HL-60 (cell line): Measurements from ENCODE around the gene DPPA5.

Source experiments
- DNase-seq, 2 experiments: peaks; one replicate each; pipeline ENCODE4 v3.0.0-alpha.2; 2010 to 2020; ENCODE audit warnings: low read depth in 1 of 2, low spot score in 1 of 2
- H3K27ac ChIP-seq: fragments of 250-450 bp; sonication (Bioruptor Pico); replicated peaks from 2 replicates; pipeline ENCODE4 v1.5.1; 2020; ENCODE audit warnings: mild to moderate bottlenecking, moderate library complexity
- H3K27me3 ChIP-seq: fragments of 250-450 bp; sonication (Bioruptor Pico); 2 replicates; pipeline ENCODE4 v1.5.1; 2021; ENCODE audit warnings: mild to moderate bottlenecking, moderate library complexity; ENCODE audit not compliant: insufficient read depth, poor library complexity, severe bottlenecking
- H3K4me3 ChIP-seq: replicated peaks from 2 replicates; pipeline ENCODE4 v1.5.1; 2011; ENCODE audit warnings: mild to moderate bottlenecking, control low read depth, low read length; ENCODE audit not compliant: insufficient read depth
- CTCF ChIP-seq: IDR thresholded peaks from one replicate; pipeline ENCODE4 v1.5.1; 2011; ENCODE audit warnings: low read length, control low read depth, inconsistent platforms; ENCODE audit not compliant: insufficient read depth
- GABPA ChIP-seq: IDR thresholded peaks from 2 replicates; pipeline ENCODE4 v1.6.1; 2012; ENCODE audit warnings: low read depth
- POLR2AphosphoS5 ChIP-seq: IDR thresholded peaks from 2 replicates; pipeline ENCODE4 v1.6.1; 2012; ENCODE audit warnings: low read depth
- REST ChIP-seq: IDR thresholded peaks from 2 replicates; pipeline ENCODE4 v1.6.1; 2012; ENCODE audit warnings: low read depth; ENCODE audit not compliant: insufficient replicate concordance
- SPI1 ChIP-seq: IDR thresholded peaks from 2 replicates; pipeline ENCODE4 v1.6.1; 2012; ENCODE audit warnings: low read depth, mild to moderate bottlenecking, borderline replicate concordance

DPPA5 gene

GRCh38 chr6:73369157-73369556 is 15.1 kb upstream of the DPPA5 start:
- Histone ChIP-seq H3K27ac (no peak overlapping the region), H3K27me3 (no peaks in the 10 kb centered on the region), H3K4me3 (no peak overlapping the region)
- no peak for DNase-seq
- TF ChIP-seq CTCF (no peak), REST (no peak), GABPA (no peak), POLR2AphosphoS5 (no peak), SPI1 (no peak)

- no peak overlapping the region for H3K27ac ChIP-seq
- TF ChIP-seq POLR2AphosphoS5, result no peak
- TF ChIP-seq CTCF, result no peak
- TF ChIP-seq REST, result no peak
- no peak for TF ChIP-seq GABPA
- TF ChIP-seq SPI1, result no peak
- no peaks in the 10 kb centered on the region for H3K27me3 ChIP-seq
- no peak for DNase-seq
- no peak overlapping the region for H3K4me3 ChIP-seq
Measured at GRCh38 chr6:73368675-73369074, 14.6 kb upstream of the DPPA5 start.

- Histone ChIP-seq H3K27me3 (no peaks in the 10 kb centered on the region), H3K27ac (no peak overlapping the region), H3K4me3 (no peak overlapping the region)
- TF ChIP-seq SPI1 (no peak), CTCF (no peak)
- DNase-seq, result no peak
Measured at GRCh38 chr6:73367761-73368355, 13.8 kb upstream of the DPPA5 start.

GRCh38 chr6:73364549-73364948 is 10.5 kb upstream of the DPPA5 start:
- H3K4me3 ChIP-seq, result no peak overlapping the region
- H3K27me3 ChIP-seq, result no peaks in the 10 kb centered on the region
- TF ChIP-seq GABPA (no peak), POLR2AphosphoS5 (no peak), CTCF (no peak), REST (no peak), SPI1 (no peak)
- DNase-seq, result no peak
- H3K27ac ChIP-seq, result no peak overlapping the region
